NT2/D1 (cell line): ENCODE results near the gene PCSK7.

Experiments
- DNase-seq: peaks from one replicate; pipeline ENCODE4 v3.0.0-alpha.2; 2011; ENCODE audit warnings: low read depth, low spot score
- H3K27me3 ChIP-seq: 2 replicates; pipeline ENCODE4 v1.6.0; 2011; ENCODE audit warnings: mild to moderate bottlenecking; ENCODE audit not compliant: insufficient read length, insufficient read depth
- H3K36me3 ChIP-seq: 2 replicates; pipeline ENCODE4 v1.6.1; 2011; ENCODE audit warnings: mild to moderate bottlenecking, low read length, mixed read lengths; ENCODE audit not compliant: insufficient read depth, insufficient read length
- H3K4me1 ChIP-seq: 2 replicates; pipeline ENCODE4 v1.5.1; 2011; ENCODE audit not compliant: insufficient read depth, insufficient read length
- H3K4me3 ChIP-seq: 2 replicates; pipeline ENCODE4 v1.5.1; 2011; ENCODE audit warnings: low read depth; ENCODE audit not compliant: insufficient read length
- H3K9ac ChIP-seq: 2 replicates; pipeline ENCODE4 v1.6.0; 2011; ENCODE audit warnings: low read depth; ENCODE audit not compliant: insufficient read length
- H3K9me3 ChIP-seq: 2 replicates; pipeline ENCODE4 v1.5.1; 2011; ENCODE audit warnings: mild to moderate bottlenecking, low read length; ENCODE audit not compliant: insufficient read depth
- SUZ12 ChIP-seq: IDR thresholded peaks from 2 replicates; pipeline ENCODE4 v1.6.1; 2011; ENCODE audit not compliant: insufficient read length, insufficient read depth; ENCODE audit errors: extremely low read depth
- YY1 ChIP-seq: IDR thresholded peaks from 2 replicates; pipeline ENCODE4 v1.6.1; 2011; ENCODE audit not compliant: insufficient read length, insufficient read depth
- ZNF274 ChIP-seq: IDR thresholded peaks from 2 replicates; pipeline ENCODE4 v1.6.1; 2011; ENCODE audit warnings: mild to moderate bottlenecking, low read depth, low read length

Gene PCSK7

DNA sequence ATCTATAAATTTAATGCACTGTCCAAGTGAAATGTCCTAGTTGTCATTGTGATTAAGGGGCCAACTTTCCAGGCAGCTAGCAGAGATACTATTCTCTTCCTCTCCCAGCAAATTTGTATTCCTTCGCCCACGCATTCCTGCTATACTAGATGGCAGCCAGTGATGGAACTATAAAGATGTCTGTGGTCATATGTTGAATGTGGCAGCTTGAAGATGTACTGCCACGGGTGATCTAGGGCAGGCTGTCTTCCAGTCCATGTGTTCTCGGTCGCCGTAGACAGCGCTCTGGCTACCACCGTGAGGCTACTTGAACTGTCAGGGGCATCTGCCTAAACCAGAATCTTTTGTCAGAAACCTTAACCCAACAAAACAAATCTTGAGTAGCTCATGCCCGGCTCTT lies 61.7 kb downstream of the PCSK7 start:
- Histone ChIP-seq H3K9ac (no peak overlapping the region), H3K4me1 (peaks cover 3% of the 10 kb centered on the region), H3K36me3 (peaks cover 33% of the 10 kb centered on the region), H3K9me3 (no peaks in the 10 kb centered on the region), H3K4me3 (no peak overlapping the region), H3K27me3 (no peaks in the 10 kb centered on the region)
- no peak for DNase-seq
- TF ChIP-seq ZNF274, result no peak
- no peak for TF ChIP-seq SUZ12
- no peak for TF ChIP-seq YY1

- H3K4me1 ChIP-seq, result peaks cover 3% of the 10 kb centered on the region
- no peak for DNase-seq
- TF ChIP-seq ZNF274, result no peak
- no peak for TF ChIP-seq YY1
- no peak for TF ChIP-seq SUZ12
- H3K4me3 ChIP-seq, result no peak overlapping the region
- peaks cover 35% of the 10 kb centered on the region for H3K36me3 ChIP-seq
- H3K9me3 ChIP-seq, result no peaks in the 10 kb centered on the region
- no peaks in the 10 kb centered on the region for H3K27me3 ChIP-seq
- no peak overlapping the region for H3K9ac ChIP-seq
These were observed 62.1 kb downstream of the PCSK7 start for GRCh38 chr11:117169736-117170135.

DNA sequence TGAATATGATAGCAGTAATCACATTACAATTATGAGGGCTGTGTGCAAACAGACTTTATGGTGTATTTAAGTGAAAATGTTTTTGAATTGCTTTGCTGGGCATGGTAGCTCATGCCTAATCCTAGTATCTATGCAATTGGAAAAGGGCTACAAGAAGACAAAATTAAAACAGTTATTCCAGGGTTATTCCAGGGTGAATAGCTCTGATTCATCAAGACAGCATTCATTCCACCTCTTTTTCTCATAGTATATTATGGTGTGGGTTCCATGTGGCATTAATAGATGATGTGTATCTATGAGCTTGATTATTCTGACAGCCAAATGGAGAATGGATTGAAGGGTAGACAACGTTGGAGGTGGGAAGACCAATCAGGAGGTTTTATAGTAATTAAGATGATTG lies 65.4 kb downstream of the PCSK7 start:
- Histone ChIP-seq H3K9me3 (no peaks in the 10 kb centered on the region), H3K36me3 (peaks cover 58% of the 10 kb centered on the region), H3K4me1 (peaks cover 2% of the 10 kb centered on the region), H3K4me3 (no peak overlapping the region), H3K27me3 (no peaks in the 10 kb centered on the region), H3K9ac (no peak overlapping the region)
- TF ChIP-seq ZNF274 (no peak), YY1 (no peak), SUZ12 (no peak)
- DNase-seq, result no peak

DNA sequence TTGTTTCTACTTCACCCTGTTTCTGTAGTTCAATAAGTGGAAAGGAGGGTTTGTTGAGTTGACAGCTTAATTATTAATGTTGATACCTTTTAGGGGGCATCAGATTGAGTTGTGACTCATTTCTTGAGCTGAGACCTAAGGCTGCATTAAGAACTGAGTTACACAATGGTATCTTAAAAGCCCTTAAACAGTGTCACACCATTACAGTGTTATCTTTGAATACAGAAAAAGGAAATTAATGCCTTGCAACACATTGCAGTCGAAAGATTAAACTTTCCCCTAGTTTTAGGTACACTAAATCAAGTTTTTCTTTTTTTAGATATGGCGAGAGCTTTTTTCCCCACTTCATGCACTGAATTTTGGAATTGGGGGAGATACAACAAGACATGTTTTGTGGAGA lies 71.0 kb downstream of the PCSK7 start:
- Histone ChIP-seq H3K4me1 (no peaks in the 10 kb centered on the region), H3K9ac (no peak overlapping the region), H3K27me3 (no peaks in the 10 kb centered on the region), H3K36me3 (peaks cover 67% of the 10 kb centered on the region), H3K9me3 (no peaks in the 10 kb centered on the region), H3K4me3 (no peak overlapping the region)
- DNase-seq, result no peak
- TF ChIP-seq YY1, result no peak
- no peak for TF ChIP-seq ZNF274
- TF ChIP-seq SUZ12, result no peak

DNA sequence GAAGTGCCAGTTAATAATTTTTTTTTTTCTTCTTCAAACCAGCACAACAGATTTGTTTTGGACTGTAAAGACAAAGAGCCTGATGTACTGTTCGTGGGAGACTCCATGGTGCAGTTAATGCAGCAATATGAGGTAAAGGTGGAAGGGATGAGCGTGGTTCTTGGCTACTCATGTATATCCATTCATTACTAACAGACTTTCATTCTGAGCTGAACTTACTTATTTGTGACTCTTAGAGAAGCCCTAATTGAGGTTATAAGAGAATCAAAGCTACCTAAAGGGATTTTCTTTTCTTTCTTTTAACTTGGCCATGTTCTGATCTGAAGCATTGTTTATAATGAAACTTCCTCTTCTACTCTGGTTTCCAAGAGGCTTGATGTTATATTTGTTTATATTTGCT lies 72.0 kb downstream of the PCSK7 start:
- Histone ChIP-seq H3K36me3 (peaks cover 70% of the 10 kb centered on the region), H3K9ac (no peak overlapping the region), H3K27me3 (no peaks in the 10 kb centered on the region), H3K9me3 (no peaks in the 10 kb centered on the region), H3K4me3 (no peak overlapping the region), H3K4me1 (no peaks in the 10 kb centered on the region)
- no peak for DNase-seq
- no peak for TF ChIP-seq SUZ12
- no peak for TF ChIP-seq ZNF274
- no peak for TF ChIP-seq YY1

GRCh38 chr11:117157507-117157906 lies 74.4 kb downstream of the PCSK7 start:
- no peak for DNase-seq
- Histone ChIP-seq H3K4me1 (no peaks in the 10 kb centered on the region), H3K9ac (no peak overlapping the region), H3K9me3 (no peaks in the 10 kb centered on the region), H3K36me3 (peaks cover 73% of the 10 kb centered on the region), H3K4me3 (no peak overlapping the region), H3K27me3 (no peaks in the 10 kb centered on the region)
- TF ChIP-seq SUZ12 (no peak), YY1 (no peak), ZNF274 (no peak)

GRCh38 chr11:117154468-117154867 lies 77.4 kb downstream of the PCSK7 start:
- no peaks in the 10 kb centered on the region for H3K4me1 ChIP-seq
- no peak for DNase-seq
- no peaks in the 10 kb centered on the region for H3K9me3 ChIP-seq
- no peak overlapping the region for H3K4me3 ChIP-seq
- peaks cover 50% of the 10 kb centered on the region for H3K36me3 ChIP-seq
- no peak for TF ChIP-seq SUZ12
- TF ChIP-seq YY1, result no peak
- no peak for TF ChIP-seq ZNF274
- H3K27me3 ChIP-seq, result no peaks in the 10 kb centered on the region
- H3K9ac ChIP-seq, result no peak overlapping the region
